ENCODE results near the gene SERTAD3.

DNA sequence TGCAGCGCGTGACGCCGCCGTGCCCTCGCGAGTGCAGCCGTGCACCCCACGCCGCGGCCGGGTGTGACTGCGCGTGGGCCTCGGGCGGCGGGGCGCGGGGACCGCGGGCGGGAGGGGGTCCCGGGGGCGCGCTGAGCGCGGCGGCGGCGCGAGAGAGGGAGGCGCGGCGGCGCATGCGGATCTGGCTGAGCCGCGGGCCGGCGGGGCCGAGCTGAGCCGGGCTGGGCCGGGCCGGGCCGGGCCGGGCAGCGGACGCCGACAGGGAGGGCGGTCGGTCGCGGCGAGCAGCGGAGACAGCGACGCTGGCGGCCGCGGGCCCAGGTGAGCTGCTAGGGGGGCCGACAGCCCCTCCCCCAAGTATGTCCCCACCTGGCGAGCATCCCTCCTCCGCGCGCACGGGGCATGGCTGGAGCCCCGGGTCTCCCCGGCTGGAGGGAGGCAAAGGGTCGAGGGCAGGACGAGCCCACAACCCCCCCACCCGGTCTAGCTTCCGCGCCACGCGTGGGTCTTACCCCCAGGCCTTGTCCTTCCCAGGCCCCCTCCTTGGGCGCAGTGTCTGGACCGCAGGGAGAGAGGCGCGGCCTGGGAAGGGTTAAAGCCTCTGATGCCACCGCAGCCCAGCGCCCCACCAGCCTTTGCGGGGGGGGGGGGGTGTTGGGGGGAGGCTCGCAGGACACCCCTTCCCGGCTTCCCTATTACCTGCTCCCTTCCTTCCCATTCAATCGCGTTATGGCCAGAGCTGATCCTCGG, 23.0 kb upstream of the SERTAD3 start, which contains the start of gene SPTBN4:
- TF ChIP-seq, protein P1, sequence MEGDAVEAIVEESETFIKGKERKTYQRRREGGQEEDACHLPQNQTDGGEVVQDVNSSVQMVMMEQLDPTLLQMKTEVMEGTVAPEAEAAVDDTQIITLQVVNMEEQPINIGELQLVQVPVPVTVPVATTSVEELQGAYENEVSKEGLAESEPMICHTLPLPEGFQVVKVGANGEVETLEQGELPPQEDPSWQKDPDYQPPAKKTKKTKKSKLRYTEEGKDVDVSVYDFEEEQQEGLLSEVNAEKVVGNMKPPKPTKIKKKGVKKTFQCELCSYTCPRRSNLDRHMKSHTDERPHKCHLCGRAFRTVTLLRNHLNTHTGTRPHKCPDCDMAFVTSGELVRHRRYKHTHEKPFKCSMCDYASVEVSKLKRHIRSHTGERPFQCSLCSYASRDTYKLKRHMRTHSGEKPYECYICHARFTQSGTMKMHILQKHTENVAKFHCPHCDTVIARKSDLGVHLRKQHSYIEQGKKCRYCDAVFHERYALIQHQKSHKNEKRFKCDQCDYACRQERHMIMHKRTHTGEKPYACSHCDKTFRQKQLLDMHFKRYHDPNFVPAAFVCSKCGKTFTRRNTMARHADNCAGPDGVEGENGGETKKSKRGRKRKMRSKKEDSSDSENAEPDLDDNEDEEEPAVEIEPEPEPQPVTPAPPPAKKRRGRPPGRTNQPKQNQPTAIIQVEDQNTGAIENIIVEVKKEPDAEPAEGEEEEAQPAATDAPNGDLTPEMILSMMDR (IDR thresholded peaks at IDR 0.05), result no peak
- TF ChIP-seq POLR2A (IDR thresholded peaks at IDR 0.05), result no peak

All from lower leg skin (tissue), 3 donors.